NCI-H2081 treated with DMSO at 0.1 percent for 48 hours (cell line): ENCODE results near the gene OR4E1.
"Not testable (repeated sequence)": the region's sequence is repeated elsewhere in the genome, so short reads cannot be mapped to it uniquely, and the experiment has no call there.

ENCODE experiments used
- DNase-seq: peaks from one replicate; lab custom pipeline; 2025; lab: John Stamatoyannopoulos, UW

OR4E1 gene

DNA sequence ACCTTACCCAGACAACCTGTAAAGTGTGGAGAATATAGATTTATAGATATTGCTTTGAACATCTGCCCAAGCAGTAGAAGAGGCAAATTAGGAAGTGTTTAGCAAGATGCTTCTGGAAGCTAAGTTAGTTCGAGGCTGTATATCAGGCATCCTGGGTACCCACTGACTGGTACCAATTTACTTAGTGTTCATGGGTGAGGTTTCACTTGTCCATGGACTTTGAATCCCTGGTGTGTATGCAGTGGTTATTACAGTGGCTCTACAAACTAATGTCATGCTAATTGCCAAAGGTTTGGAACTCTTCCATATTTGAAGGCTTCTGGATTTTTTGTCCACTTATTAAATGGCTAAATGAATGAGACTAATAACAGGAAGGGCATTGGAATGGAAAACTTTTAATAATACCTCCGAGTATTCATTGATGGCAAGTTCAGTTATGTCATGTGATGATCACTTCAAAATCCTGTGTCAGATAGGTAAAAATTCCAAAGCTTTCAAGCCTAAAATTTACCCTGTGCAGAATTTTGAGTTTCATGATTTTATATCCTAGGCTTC is 20.2 kb downstream of the OR4E1 start, which contains the start of gene OR4E2:
Gene OR4E2 (plus strand): TSS at position 505 of the 555 bp plus-strand sequence. CDS start 11,248 bp downstream, outside the sequence.
- DNase-seq = no peak

DNA sequence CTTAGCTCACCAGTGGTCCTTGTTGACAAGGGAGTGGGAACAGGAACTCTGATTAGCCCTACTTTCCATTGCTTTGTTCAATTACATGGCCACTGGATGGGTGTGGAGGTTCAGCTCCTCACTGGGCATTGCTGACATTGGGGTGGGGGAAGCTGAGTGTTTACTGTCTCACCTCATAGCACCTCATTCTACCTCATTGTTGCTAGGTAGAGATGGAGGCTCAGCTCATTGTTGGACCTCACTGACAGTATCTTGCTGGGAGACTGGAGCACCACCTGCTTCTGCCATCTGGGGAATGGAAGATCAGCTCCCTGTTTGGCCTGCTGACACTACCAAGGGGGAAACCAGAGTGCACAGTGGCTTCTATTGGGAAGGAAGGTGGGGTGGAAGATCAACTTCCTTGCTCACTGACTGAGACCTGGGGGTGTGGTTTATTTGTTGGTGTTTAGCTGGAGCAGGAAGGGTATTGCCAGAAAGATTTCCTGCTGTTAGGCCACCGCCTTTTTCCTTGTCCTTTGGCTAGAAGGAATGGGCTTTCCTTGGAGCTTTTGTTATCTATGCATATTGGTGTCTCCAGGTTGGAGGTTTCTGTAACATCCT is 21.3 kb downstream of the OR4E1 start:
- DNase-seq = no peak

DNA sequence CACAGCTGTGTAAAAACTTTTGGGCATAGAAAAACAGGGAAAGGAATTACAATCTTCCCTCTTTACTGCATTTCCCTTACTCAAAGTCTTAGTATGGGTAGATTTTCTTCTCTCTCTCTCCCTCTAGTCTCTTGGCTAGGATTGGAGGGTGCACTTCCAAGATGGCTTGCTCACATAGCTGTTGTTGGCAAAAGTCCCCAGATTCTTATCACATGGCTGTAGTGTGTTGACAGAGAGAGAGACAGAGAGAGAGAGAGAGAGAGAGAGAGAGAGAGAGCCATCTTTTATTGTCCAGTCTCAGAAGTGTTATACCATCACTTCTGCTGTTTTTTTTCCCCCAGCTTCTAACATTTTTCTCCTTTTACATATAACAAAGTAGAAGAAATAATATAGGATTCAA is 26.2 kb downstream of the OR4E1 start:
- no peak for DNase-seq

DNA sequence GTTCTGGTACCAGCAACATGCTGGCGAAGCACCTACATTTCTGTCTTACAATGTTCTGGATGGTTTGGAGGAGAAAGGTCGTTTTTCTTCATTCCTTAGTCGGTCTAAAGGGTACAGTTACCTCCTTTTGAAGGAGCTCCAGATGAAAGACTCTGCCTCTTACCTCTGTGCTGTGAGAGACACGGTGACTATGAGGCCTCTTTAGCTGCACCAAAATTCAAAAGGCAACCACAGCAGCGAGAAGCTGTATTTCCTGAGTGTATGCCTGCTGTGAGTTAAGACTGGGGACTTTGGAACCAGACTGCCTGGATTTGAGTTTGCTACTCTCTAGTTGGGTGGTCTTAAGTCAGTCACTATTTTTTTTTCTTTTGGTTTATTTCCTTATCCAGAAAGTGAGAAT is 30.2 kb downstream of the OR4E1 start:
- no peak for DNase-seq

DNA sequence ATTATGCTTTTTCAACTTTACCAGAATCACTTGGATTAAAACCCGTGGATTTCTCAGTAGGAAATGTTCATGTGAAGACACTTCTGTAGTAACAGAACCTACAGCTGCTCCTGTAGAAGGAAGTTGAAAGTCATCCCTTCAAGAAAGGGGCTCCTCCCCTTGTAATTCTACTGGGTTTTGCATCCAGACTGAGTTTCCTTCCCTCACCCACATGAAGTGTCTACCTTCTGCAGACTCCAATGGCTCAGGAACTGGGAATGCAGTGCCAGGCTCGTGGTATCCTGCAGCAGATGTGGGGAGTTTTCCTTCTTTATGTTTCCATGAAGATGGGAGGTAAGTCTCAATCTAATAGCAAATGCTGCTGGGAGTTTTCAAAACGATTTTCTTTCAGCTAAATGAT is 30.9 kb downstream of the OR4E1 start:
- DNase-seq = no peak

DNA sequence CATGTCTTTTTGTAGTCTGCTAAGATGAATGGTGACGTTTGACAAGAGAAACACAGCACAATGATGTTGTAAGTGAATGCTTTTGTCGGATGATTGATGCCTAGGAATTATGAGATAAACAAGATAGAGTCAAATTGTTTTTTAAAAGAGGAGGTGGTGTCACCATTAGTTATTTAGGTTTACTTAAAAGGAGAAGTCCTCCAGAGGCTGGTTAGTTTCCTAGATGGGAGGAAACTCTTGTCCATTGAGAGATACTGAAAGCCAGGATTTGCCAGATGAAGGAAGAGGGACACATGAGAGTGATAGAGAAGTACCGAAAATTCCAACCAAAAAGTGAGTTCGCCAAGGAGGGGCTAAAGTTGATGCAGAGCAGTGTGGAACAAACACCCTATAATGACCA is 38.8 kb downstream of the OR4E1 start, which contains the start of gene OR10G2:
Gene OR10G2 (minus strand): TSS at position 101 of the 400 bp plus-strand sequence. CDS start 98 bp downstream, at position 3.
- no peak for DNase-seq

DNA sequence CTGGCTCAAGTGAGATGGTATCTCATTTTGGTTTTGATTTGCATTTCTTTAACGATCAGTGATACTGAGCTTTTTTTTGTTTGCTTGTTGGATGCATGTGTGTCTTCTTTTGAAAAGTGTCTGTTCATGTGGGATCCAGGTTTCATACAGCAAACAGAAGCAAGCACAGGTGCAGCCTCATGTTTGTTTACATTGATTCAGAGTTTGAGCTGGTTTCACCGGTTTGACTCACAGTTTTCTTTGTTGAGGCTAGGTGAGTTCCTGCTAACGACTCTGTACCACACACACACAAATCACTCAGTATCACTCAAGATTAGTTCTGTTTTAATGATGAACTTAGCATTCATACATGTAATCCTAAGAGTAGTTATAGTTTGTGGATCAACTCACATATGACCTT is 42.5 kb downstream of the OR4E1 start:
- DNase-seq = no peak

DNA sequence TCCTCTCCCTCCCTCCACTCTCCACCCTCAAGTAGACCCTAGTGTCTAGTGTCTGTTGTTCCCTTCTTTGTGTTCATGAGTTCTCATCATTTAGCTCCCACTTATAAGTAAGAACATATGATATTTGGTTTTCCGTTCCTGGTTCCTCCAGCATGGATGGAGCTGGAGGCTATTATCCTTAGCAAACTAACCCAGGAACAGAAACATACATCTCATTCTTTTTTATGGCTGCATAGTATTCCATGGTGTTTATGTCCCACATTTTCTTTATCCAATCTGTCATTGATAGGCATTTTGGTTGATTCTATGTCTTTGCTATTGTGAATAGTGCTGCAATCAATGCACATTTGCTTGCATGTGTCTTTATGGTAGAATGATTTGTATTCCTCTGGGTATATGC is 43.1 kb downstream of the OR4E1 start:
- not testable (repeated sequence) for DNase-seq

DNA sequence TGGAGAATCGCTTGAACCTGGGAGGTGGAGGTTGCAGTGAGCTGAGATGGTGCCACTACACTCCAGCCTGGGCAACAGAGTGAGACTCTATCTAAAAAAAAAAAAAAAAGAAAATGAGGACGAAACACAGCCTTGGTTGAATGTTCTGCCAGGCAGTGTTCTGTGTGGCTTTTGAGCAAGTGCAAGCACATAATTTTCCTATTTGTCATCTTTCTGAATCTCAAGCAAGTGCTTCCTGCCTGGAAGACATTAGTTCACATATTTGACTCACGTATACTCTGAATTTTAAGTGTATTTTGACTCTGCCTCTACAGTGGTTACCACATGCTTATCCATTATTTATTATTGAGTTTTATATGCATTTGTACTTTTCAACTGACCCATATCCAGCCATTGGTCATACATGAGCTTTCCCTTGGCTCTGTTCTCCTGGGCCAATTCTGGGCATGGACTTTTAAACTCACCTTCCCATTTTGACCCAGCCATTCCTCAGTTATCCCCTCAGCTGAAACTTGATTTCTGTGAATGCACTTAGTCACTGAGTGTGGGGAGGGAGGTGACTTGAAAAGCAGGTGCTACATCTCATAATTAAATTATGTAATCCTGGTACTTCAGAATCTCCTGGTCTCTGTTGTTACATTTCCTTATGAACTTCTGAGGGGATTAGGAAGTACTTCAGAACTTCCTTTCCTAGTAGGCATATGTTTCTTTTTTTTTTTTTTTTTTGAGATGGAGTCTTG is 47.0 kb downstream of the OR4E1 start:
- no peak for DNase-seq
